ENCODE data around the gene HOMER3.

The HOMER3 gene

DNA sequence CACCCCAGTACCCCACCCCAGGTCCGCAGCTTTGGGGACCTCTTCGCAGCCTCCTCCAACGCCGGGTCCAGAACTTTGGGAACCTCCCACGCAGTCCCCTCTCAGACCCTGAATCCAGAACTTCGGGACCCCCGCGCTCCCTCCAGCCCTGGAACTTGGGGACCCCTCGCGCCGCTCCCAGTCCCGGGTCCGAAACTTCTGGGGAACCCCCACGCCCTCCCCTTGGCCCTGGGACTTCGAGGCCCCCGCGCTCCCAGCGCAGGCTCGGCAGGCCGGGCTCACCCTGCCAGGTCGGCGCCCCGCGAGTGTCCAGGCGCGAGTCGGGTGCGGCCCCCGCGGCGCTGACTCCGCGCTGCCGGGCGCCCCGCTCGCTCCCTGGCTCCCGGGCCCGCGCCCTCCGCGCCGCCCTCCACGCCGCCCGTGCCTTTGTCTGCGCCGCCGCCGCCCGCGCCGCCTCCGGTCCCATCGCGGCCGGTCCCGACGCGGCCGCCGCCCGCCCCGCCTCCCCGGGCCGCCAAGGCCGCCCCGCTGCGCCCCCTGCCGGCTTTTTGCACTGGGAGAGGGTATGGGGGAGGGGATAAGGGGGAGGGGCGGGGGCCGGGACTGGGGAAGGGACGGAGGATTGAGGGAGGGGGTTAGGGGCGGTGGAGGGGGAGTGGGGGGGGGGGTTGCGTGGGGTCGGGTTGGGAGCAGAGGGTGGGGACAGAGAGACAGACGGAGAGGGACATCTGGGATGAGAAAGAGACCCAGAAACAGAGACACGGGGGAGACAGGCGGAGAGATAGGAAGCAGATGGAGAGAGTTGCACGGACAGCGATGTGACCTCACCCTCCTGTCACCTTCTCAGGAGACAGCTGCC, at the start of gene HOMER3:
TSS of gene HOMER3 (minus strand) at position 449 of the 859 bp plus-strand sequence. CDS start 2,235 bp downstream, outside the sequence.
- peak; percentile 82 for DNase-seq (ENCODE audit: low spot score)
- Histone ChIP-seq H3K27ac (peak within 1 kb of the TSS; percentile 35 to 80), H3K4me3 (peak within 1 kb of the TSS; percentile 80)
- TF ChIP-seq, protein P1, sequence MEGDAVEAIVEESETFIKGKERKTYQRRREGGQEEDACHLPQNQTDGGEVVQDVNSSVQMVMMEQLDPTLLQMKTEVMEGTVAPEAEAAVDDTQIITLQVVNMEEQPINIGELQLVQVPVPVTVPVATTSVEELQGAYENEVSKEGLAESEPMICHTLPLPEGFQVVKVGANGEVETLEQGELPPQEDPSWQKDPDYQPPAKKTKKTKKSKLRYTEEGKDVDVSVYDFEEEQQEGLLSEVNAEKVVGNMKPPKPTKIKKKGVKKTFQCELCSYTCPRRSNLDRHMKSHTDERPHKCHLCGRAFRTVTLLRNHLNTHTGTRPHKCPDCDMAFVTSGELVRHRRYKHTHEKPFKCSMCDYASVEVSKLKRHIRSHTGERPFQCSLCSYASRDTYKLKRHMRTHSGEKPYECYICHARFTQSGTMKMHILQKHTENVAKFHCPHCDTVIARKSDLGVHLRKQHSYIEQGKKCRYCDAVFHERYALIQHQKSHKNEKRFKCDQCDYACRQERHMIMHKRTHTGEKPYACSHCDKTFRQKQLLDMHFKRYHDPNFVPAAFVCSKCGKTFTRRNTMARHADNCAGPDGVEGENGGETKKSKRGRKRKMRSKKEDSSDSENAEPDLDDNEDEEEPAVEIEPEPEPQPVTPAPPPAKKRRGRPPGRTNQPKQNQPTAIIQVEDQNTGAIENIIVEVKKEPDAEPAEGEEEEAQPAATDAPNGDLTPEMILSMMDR (IDR thresholded peaks at IDR 0.05), result peak; percentile 24

DNA sequence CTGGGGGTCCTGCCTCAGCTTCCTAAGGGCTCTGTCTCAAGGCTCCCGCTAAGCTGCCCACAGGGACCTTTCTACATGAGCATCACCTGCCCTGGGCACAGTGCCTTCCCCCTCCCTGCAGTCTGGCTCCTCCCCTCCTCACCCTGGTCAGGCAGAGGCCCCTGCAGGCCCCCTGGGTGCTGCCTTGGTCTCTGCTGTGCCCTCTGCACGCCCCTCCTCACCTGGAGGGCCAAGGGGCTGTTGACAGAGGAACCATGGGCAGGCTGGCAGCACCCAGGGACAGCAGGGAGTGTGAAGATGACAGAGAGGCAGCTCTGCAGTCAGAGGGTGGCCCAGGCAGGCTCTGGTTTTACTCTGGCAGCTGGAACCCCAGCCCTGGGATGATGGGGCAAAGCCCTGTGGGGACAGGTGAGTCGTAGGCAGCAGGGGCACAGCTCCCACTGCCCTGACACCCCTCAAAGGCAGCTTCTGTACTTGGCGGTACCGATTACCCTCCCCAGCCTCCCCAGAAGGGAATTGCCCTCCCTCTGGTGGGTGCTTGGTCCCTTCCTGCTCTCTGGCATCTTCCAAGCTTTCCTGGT, 49.2 kb upstream of the HOMER3 start:
- no peak overlapping the region for H3K4me3 ChIP-seq
- no peak overlapping the region for H3K27ac ChIP-seq
- no peak for DNase-seq (ENCODE audit: low spot score)
- TF ChIP-seq, protein P1 (IDR thresholded peaks at IDR 0.05), result no peak

DNA sequence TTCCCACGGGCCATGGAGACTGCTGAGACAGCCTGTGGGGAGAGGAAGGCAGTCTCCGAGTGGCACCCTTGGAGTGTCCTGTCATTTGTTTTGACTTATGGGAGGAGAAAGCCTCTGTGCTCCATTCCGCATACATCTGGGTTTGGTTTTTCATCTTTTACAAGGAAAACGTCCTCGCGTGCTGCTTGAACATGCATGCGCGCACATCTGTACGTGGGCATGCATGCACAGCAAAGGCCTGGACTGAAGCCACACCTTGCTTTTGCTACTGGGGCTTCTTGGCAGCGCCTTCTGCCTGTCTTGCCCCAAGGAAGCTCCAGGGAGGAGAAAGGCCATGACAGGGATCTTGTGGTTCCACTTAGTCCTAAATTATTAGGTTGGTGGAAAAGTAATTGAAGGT, 48.3 kb upstream of the HOMER3 start:
- TF ChIP-seq, protein P1 (IDR thresholded peaks at IDR 0.05), result no peak
- no peak overlapping the region for H3K4me3 ChIP-seq
- DNase-seq (ENCODE audit: low spot score), result no peak
- H3K27ac ChIP-seq, result no peak overlapping the region

DNA sequence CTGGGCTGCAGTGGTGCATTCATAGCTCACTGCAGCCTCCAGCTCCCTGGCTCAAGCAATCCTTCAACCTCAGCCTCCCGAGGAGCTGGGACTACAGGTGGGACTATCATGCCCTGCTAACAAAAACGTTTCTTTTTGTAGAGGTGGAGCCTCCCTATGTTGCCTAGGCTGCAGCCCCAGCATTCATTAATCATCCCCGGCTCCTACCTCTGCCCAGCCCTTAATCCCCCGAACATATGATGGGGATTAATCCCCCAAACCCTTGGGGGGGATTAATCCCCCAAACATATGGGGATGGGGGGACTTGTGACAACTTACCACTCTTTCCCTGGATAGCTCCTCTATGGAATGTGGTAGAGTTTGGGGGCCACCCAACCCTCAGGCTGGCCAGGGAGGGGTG, 46.4 kb upstream of the HOMER3 start:
- no peak overlapping the region for H3K27ac ChIP-seq
- H3K4me3 ChIP-seq, result no peak overlapping the region
- TF ChIP-seq, protein P1 (IDR thresholded peaks at IDR 0.05), result no peak
- no peak for DNase-seq (ENCODE audit: low spot score)

DNA sequence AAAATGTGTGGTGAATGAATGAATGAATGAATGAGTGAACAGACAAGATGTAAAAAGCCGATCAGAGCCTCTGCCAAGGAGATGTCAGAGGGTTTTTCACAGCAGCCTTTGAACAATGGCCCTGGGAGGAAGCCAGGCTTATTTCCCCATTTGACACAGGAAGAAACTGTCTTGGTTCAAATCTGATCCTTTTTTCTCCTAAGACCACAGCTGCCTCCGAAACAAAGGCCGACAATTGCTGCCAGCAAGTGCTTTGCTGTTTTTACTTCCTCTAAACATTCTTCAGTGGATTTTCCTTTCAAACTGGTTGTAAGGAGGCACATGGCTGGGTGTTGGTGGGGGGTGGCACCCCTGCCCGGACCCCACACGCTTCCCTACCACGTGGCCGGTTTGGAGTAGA, 44.2 kb upstream of the HOMER3 start:
- TF ChIP-seq, protein P1 (IDR thresholded peaks at IDR 0.05), result no peak
- Histone ChIP-seq H3K27ac (peak overlapping the region in 1 of 2 donors; percentile 70), H3K4me3 (no peak overlapping the region)
- DNase-seq (ENCODE audit: low spot score), result no peak

DNA sequence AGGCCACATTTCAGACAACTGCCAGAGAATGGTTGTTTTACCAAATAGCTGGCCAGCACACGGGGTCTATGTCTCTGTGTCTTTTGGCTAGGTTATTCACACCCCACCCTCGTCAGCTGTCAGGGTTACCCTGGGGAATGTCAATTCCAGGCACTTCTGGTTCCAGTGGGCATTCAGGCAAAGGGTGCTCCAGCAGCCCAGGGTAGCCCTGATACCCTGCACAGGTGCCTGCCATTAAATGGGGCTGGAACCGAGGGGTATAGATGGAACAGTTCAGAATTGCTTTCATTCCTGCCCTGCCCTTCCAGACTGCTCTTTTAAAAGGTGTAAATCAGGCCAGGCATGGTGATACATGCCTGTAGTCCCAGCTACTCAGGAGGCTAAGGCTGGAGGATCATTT, 43.2 kb upstream of the HOMER3 start:
- DNase-seq (ENCODE audit: low spot score), result no peak
- no peak overlapping the region for H3K4me3 ChIP-seq
- no peak overlapping the region for H3K27ac ChIP-seq
- TF ChIP-seq, protein P1 (IDR thresholded peaks at IDR 0.05), result no peak

DNA sequence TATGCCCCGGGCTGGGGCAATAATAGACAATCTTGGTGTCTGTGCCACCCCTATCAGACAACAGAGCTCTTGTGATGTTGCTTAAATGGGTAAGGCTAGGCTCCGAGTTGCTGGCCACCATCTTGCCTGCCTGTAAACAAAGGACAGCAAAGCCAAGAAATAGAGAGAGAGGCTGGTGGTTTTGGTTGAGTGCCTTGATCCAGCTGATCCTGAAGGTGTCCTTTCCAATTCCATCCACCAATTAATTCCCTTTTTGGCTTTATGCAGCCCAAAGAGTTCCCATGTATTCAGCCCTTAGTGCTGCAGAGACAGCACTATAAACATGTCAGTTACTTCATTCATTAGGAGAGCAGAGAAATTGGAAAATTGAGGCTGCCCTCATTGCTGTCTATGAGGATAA, 41.7 kb upstream of the HOMER3 start:
- H3K27ac ChIP-seq, result no peak overlapping the region
- TF ChIP-seq, protein P1 (IDR thresholded peaks at IDR 0.05), result no peak

More for the DNA sequence above, 41.7 kb upstream of the HOMER3 start:
- no peak overlapping the region for H3K4me3 ChIP-seq
- no peak for DNase-seq (ENCODE audit: low spot score)
